Measurements from ENCODE around the gene SCOC. TPM values are rescaled to one million over a fixed set of nuclear protein-coding genes. Genes with fewer than 3 reads are reported as not detected.

The SCOC gene
- total RNA-seq, 4 donors from 2014 or later = 39.8 to 64.4 (median 55.0) TPM

- TF ChIP-seq CTCF (IDR thresholded peaks at IDR 0.05) = no peak
- TF ChIP-seq EP300 (IDR thresholded peaks at IDR 0.05) = no peak
- TF ChIP-seq POLR2A (IDR thresholded peaks at IDR 0.05; ENCODE audit: low read depth) = no peak
- TF ChIP-seq POLR2AphosphoS5 (IDR thresholded peaks at IDR 0.05) = no peak
- no peak overlapping the region for H3K4me3 ChIP-seq
- H3K4me1 ChIP-seq = no peaks in the 10 kb centered on the region
- 81% methylated on average over 3 of the region's 3 CpGs for WGBS
- H3K27ac ChIP-seq (replicated peaks in 1 of 4) = no peak overlapping the region
- no peak for DNase-seq (ENCODE audit: extremely low spot score)
- no peaks in the 10 kb centered on the region for H3K27me3 ChIP-seq
- no peaks in the 10 kb centered on the region for H3K9me3 ChIP-seq
- no peaks in the 10 kb centered on the region for H3K36me3 ChIP-seq
- intact Hi-C loops (cut with DNase I) = loop anchor here (5.0 kb wide), 1 partner anchor 254 kb away; no protein-coding TSS in a partner anchor
Measured at GRCh38 chr4:140357868-140358267, 15.6 kb upstream of the SCOC start.

GRCh38 chr4:140358281-140358680 lies 15.2 kb upstream of the SCOC start:
- no peaks in the 10 kb centered on the region for H3K27me3 ChIP-seq
- intact Hi-C loops (cut with DNase I) = loop anchor here (5.0 kb wide), 1 partner anchor 254 kb away; no protein-coding TSS in a partner anchor
- 0% methylated on average over 1 of the region's 1 CpG for WGBS
- no peak for DNase-seq (ENCODE audit: extremely low spot score)
- H3K36me3 ChIP-seq = no peaks in the 10 kb centered on the region
- no peaks in the 10 kb centered on the region for H3K4me1 ChIP-seq
- no peak overlapping the region for H3K27ac ChIP-seq (replicated peaks in 1 of 4)
- TF ChIP-seq POLR2AphosphoS5 (IDR thresholded peaks at IDR 0.05) (no peak), EP300 (IDR thresholded peaks at IDR 0.05) (no peak), CTCF (IDR thresholded peaks at IDR 0.05) (no peak), POLR2A (IDR thresholded peaks at IDR 0.05; ENCODE audit: low read depth) (no peak)
- no peaks in the 10 kb centered on the region for H3K9me3 ChIP-seq
- H3K4me3 ChIP-seq = no peak overlapping the region

- Histone ChIP-seq H3K4me1 (no peaks in the 10 kb centered on the region), H3K27me3 (no peaks in the 10 kb centered on the region), H3K9me3 (no peaks in the 10 kb centered on the region), H3K4me3 (no peak overlapping the region), H3K36me3 (no peaks in the 10 kb centered on the region), H3K27ac (replicated peaks in 1 of 4) (no peak overlapping the region)
- DNase-seq (ENCODE audit: extremely low spot score) = no peak
- TF ChIP-seq CTCF (IDR thresholded peaks at IDR 0.05) (peak; percentile 68 to 82 (median 78)), POLR2A (IDR thresholded peaks at IDR 0.05; ENCODE audit: low read depth) (no peak), POLR2AphosphoS5 (IDR thresholded peaks at IDR 0.05) (no peak)
- intact Hi-C loops (cut with DNase I) = loop anchor here (5.0 kb wide), 2 partner anchors 253 to 493 kb away; no protein-coding TSS in a partner anchor
- 26% methylated on average over 7 of the region's 7 CpGs for WGBS
Measured at GRCh38 chr4:140359562-140360427, 13.7 kb upstream of the SCOC start.

- Histone ChIP-seq H3K36me3 (no peaks in the 10 kb centered on the region), H3K27ac (replicated peaks in 1 of 4) (no peak overlapping the region), H3K4me1 (no peaks in the 10 kb centered on the region), H3K27me3 (no peaks in the 10 kb centered on the region), H3K9me3 (no peaks in the 10 kb centered on the region), H3K4me3 (no peak overlapping the region)
- WGBS = 93% methylated on average over 4 of the region's 4 CpGs
- intact Hi-C loops (cut with DNase I) = loop anchor here (5.0 kb wide), 1 partner anchor 491 kb away; no protein-coding TSS in a partner anchor
- no peak for DNase-seq (ENCODE audit: extremely low spot score)
- TF ChIP-seq POLR2AphosphoS5 (IDR thresholded peaks at IDR 0.05) (no peak), POLR2A (IDR thresholded peaks at IDR 0.05; ENCODE audit: low read depth) (no peak), EP300 (IDR thresholded peaks at IDR 0.05) (no peak), CTCF (IDR thresholded peaks at IDR 0.05) (no peak)
Measured at GRCh38 chr4:140361099-140361498, 12.3 kb upstream of the SCOC start.
